H1 (cell line): ENCODE measurements around the gene SLC25A21. TPM values are rescaled to one million over a fixed set of nuclear protein-coding genes. Genes with fewer than 3 reads are reported as not detected.

Experiments
- ATF2 ChIP-seq: IDR thresholded peaks from 2 replicates; pipeline ENCODE4 v1.6.1; 2012; ENCODE audit warnings: low read length, inconsistent platforms
- CHD7 ChIP-seq: fragments of 300-600 bp; sonication (generic); IDR thresholded peaks from 2 replicates; pipeline ENCODE4 v1.7.1; 2012; ENCODE audit warnings: low read length, moderate library complexity, mild to moderate bottlenecking, inconsistent platforms; ENCODE audit not compliant: insufficient replicate concordance
- FOSL1 ChIP-seq: IDR thresholded peaks from 2 replicates; pipeline ENCODE4 v1.6.1; 2011; ENCODE audit warnings: mild to moderate bottlenecking, low read depth, low read length, moderate library complexity; ENCODE audit not compliant: insufficient read depth
- KDM4A ChIP-seq: IDR thresholded peaks from one replicate; pipeline ENCODE4 v1.7.1; 2012; ENCODE audit warnings: low read depth, mild to moderate bottlenecking, moderate library complexity, low read length, inconsistent platforms; ENCODE audit not compliant: severe bottlenecking
- MAFK ChIP-seq: IDR thresholded peaks from 2 replicates; pipeline ENCODE4 v1.6.1; 2012; ENCODE audit warnings: low read depth, mild to moderate bottlenecking, improper control_type of control experiment, low read length
- SAP30 ChIP-seq: fragments of 300-600 bp; sonication (generic); IDR thresholded peaks from 2 replicates; pipeline ENCODE4 v1.7.1; 2012; ENCODE audit warnings: low read length, moderate library complexity, mild to moderate bottlenecking, inconsistent platforms; ENCODE audit not compliant: insufficient read depth, insufficient replicate concordance
- TCF12 ChIP-seq: IDR thresholded peaks from 2 replicates; pipeline ENCODE4 v1.6.1; 2011; ENCODE audit warnings: low read depth, mild to moderate bottlenecking, low read length
- ZNF274 ChIP-seq: IDR thresholded peaks from 2 replicates; pipeline ENCODE4 v1.7.0; 2012; ENCODE audit warnings: low read length, borderline replicate concordance; ENCODE audit errors: extremely low read depth
- polyA plus RNA-seq, 7 experiments: library from polyadenylated mRNA; depleted of rRNA in 3 of 7; stranded (reverse) in 5 of 7; unstranded in 2 of 7; fragments of >200 nt in 5 of 7; fragments of 200-250 nt in 2 of 7; gene quantifications; 1 replicate in 5 of 7; 2 replicates in 1 of 7; 4 replicates in 1 of 7; pipeline versions ENCODE4 v1.2.1 to v1.2.3, GENCODE V29; 2011 to 2013; ENCODE audit warnings: missing spikeins in 2 of 7, mixed read lengths in 2 of 7
- total RNA-seq: library from RNA; stranded (reverse); fragmentation: NEBNext Ultra II Directional; extraction: Animal tissue kit (Norgen Biotek cat#: 25700); gene quantifications from 2 replicates; pipeline ENCODE4 v1.2.1, GENCODE V29; 2021
- TF ChIP-seq, protein P1 (sequence below): IDR thresholded peaks from 2 replicates; pipeline ENCODE4 v1.6.1; 2012; ENCODE audit warnings: inconsistent platforms

The SLC25A21 gene
- total and polyA plus RNA-seq, 2 of the 8 experiments (the other 6 are each of a cell fraction or from before 2014, with no cell fraction given) = 6.9 to 15.7 TPM

DNA sequence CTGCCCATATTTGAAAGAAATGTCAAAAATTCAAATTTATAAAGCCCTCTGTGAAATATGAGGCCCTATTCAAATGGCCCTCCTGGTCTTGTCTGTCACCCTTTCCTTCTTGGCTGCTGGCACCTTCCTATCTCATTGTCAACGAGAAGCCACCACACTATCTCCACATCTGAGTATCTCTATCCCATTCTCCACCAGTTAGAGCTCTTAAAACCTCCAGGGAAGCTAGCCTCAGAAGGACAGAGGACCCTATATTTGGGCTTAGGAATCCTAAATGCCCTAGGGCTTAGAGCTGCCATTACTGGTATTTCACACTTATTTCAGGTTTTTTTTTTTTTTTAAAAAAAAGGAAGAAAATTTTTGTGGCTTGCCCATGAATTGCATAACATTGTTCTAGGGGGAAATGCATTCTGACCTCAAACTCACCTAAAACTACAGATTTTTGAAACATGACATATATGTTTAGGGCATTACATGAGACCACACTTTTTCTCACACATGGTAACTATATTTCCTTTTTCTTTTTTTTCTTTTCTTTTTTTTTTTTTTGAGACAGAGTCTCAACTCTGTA lies 25.0 kb downstream of the SLC25A21 start (continued):
- TF ChIP-seq CHD7 (no peak), SAP30 (no peak), TCF12 (no peak), MAFK (no peak), ATF2 (no peak), FOSL1 (no peak), ZNF274 (no peak), KDM4A (no peak)
- TF ChIP-seq, protein P1, sequence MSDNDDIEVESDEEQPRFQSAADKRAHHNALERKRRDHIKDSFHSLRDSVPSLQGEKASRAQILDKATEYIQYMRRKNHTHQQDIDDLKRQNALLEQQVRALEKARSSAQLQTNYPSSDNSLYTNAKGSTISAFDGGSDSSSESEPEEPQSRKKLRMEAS = no peak
